GM18951 (cell line): ENCODE measurements around the gene ATOH1.

ENCODE experiments used
- POLR2A ChIP-seq: IDR thresholded peaks from 4 replicates; pipeline ENCODE4 v1.6.1; 2011; ENCODE audit warnings: mild to moderate bottlenecking; ENCODE audit not compliant: insufficient read length, insufficient read depth; ENCODE audit errors: extremely low read depth
- in situ Hi-C: fragments of 300-500 bp; cut with MboI; formaldehyde crosslinking; loops from one replicate; pipeline ENCODE4 v1.12.0; 2022; ENCODE audit warnings: low sequenced_read_pairs, mixed read lengths, inconsistent platforms; ENCODE audit not compliant: unreplicated experiment

Gene ATOH1

GRCh38 chr4:93852680-93853079, 24.1 kb downstream of the ATOH1 start:
- in situ Hi-C loops = no loop called here

GRCh38 chr4:93855926-93856325, 27.4 kb downstream of the ATOH1 start:
- in situ Hi-C loops = no loop called here
- no peak for TF ChIP-seq POLR2A

More at GRCh38 chr4:93852680-93853079, 24.1 kb downstream of the ATOH1 start:
- TF ChIP-seq POLR2A = no peak

GRCh38 chr4:93865650-93866049, 37.1 kb downstream of the ATOH1 start:
- in situ Hi-C loops = no loop called here
- no peak for TF ChIP-seq POLR2A

- in situ Hi-C loops = no loop called here
- no peak for TF ChIP-seq POLR2A
Measured at GRCh38 chr4:93867416-93868001, 39.0 kb downstream of the ATOH1 start.

GRCh38 chr4:93870876-93871458, 42.4 kb downstream of the ATOH1 start:
- in situ Hi-C loops = no loop called here
- no peak for TF ChIP-seq POLR2A

- in situ Hi-C loops = no loop called here
- TF ChIP-seq POLR2A = no peak
Measured at GRCh38 chr4:93876754-93877153, 48.2 kb downstream of the ATOH1 start.

GRCh38 chr4:93878566-93878965, 50.0 kb downstream of the ATOH1 start:
- no peak for TF ChIP-seq POLR2A
- in situ Hi-C loops = no loop called here

GRCh38 chr4:93879919-93880318, 51.4 kb downstream of the ATOH1 start:
- no peak for TF ChIP-seq POLR2A
- in situ Hi-C loops = no loop called here
